T-helper 17 cell (primary cell): ENCODE data around the gene ICAM4. TPM values are rescaled to one million over a fixed set of nuclear protein-coding genes. Genes with fewer than 3 reads are reported as not detected.

Experiments used
- total RNA-seq, 4 donors: library from RNA in 2 of 4; stranded (reverse) in 2 of 4; gene quantifications; one replicate each; pipeline ENCODE4 v1.2.3 and lab custom pipeline; 2022 to 2026

Gene ICAM4
- total RNA-seq, 2 donors from 2014 or later, result 0.94 to 1.6 TPM

Other genes starting within 250 kb of the ICAM4 start
- 10 to 100 TPM; 65.2 to 68.0 TPM for gene SHFL, start 200.6 kb upstream of the ICAM4 start, total RNA-seq
- 1 to 10 TPM in 1 of 2 donors, under 1 TPM in 1; 0.86 to 2.2 TPM for gene ANGPTL6, start 184.3 kb upstream of the ICAM4 start, total RNA-seq
- gene PPAN, start 180.6 kb upstream of the ICAM4 start, total RNA-seq, result 10 to 100 TPM; 79.8 to 87.8 TPM
- gene P2RY11, start 175.3 kb upstream of the ICAM4 start, total RNA-seq, result 10 to 100 TPM; 46.6 to 50.8 TPM
- 100 to 1,000 TPM; 312 to 322 TPM for gene EIF3G, start 167.1 kb upstream of the ICAM4 start, total RNA-seq
- gene DNMT1, start 92.0 kb upstream of the ICAM4 start, total RNA-seq, result 100 to 1,000 TPM; 204 to 229 TPM
- gene S1PR2, start 55.6 kb upstream of the ICAM4 start, total RNA-seq, result 10 to 100 TPM; 14.2 to 18.1 TPM
- 10 to 100 TPM; 33.8 to 44.2 TPM for gene MRPL4, start 34.7 kb upstream of the ICAM4 start, total RNA-seq
- 10 to 100 TPM; 18.7 to 28.1 TPM for gene ICAM1, start 15.8 kb upstream of the ICAM4 start, total RNA-seq
- under 1 TPM; 0.10 to 0.25 TPM for gene ICAM5, start 3.0 kb downstream of the ICAM4 start, total RNA-seq
- gene ZGLP1, start 22.9 kb downstream of the ICAM4 start, total RNA-seq, result 1 to 10 TPM; 1.1 to 2.4 TPM
- 1 to 10 TPM; 3.3 to 5.9 TPM for gene FDX2, start 29.1 kb downstream of the ICAM4 start, total RNA-seq
- gene RAVER1, start 46.6 kb downstream of the ICAM4 start, total RNA-seq, result 10 to 100 TPM; 40.2 to 49.8 TPM
- gene ICAM3, start 52.7 kb downstream of the ICAM4 start, total RNA-seq, result 100 to 1,000 TPM; 227 to 251 TPM
- gene TYK2, start 93.6 kb downstream of the ICAM4 start, total RNA-seq, result 100 to 1,000 TPM; 241 to 267 TPM
- gene CDC37, start 116.6 kb downstream of the ICAM4 start, total RNA-seq, result 100 to 1,000 TPM; 198 to 207 TPM
- gene PDE4A, start 133.6 kb downstream of the ICAM4 start, total RNA-seq, result 1 to 10 TPM; 5.7 to 9.5 TPM
- 10 to 100 TPM; 13.7 to 27.3 TPM for gene KEAP1, start 216.4 kb downstream of the ICAM4 start, total RNA-seq
- 1 to 10 TPM in 1 of 2 donors, under 1 TPM in 1; 0.50 to 1.3 TPM for gene S1PR5, start 230.5 kb downstream of the ICAM4 start, total RNA-seq